Panc1 (cell line): ENCODE results near the gene NSMCE1. TPM values are rescaled to one million over a fixed set of nuclear protein-coding genes. Genes with fewer than 3 reads are reported as not detected.

Source experiments
- ATAC-seq: fragments of 200-7000 bp; cut with Tn5 transposase; 2 replicates; pipeline ENCODE4 v1.9.1; 2020; ENCODE audit warnings: mild to moderate bottlenecking, moderate library complexity
- BruUV-seq: library from RNA; stranded (reverse); fragments of 400-500 nt; replicated peaks from 2 replicates; lab custom pipeline; 2021; lab: Mats Ljungman, UMichigan
- CTCF ChIA-PET: fragments of 300-600 bp; sonication (Branson Sonifier 250); formaldehyde crosslinking; loops from one replicate; lab custom pipeline; 2022; ENCODE audit warnings: antibody characterized with exemption; lab: Charles Lee
- POLR2A ChIA-PET: fragments of 300-600 bp; sonication (Branson Sonifier 250); formaldehyde crosslinking; loops from one replicate; lab custom pipeline; 2022; ENCODE audit warnings: antibody characterized with exemption; lab: Charles Lee
- DNase-seq: peaks from one replicate; pipeline ENCODE4 v3.0.0-alpha.2; 2010; ENCODE audit warnings: low read depth, low spot score
- H3K27ac ChIP-seq: 2 replicates; pipeline ENCODE4 v1.5.1; 2011; ENCODE audit warnings: mild to moderate bottlenecking, low read length, inconsistent platforms
- H3K27me3 ChIP-seq: fragments of 200-500 bp; sonication (Bioruptor generic); 2 replicates; pipeline ENCODE4 v1.6.0; 2014; ENCODE audit warnings: low read length, inconsistent platforms; ENCODE audit not compliant: control insufficient read depth, insufficient read depth
- H3K36me3 ChIP-seq: fragments of 200-500 bp; sonication (Bioruptor generic); 2 replicates; pipeline ENCODE4 v1.5.1; 2014; ENCODE audit warnings: inconsistent platforms, mild to moderate bottlenecking, low read length, moderate library complexity; ENCODE audit not compliant: control insufficient read depth, insufficient read depth
- H3K4me1 ChIP-seq: 2 replicates; pipeline ENCODE4 v1.5.1; 2011; ENCODE audit warnings: inconsistent platforms, mild to moderate bottlenecking, low read length, moderate library complexity; ENCODE audit not compliant: control insufficient read depth, insufficient read depth
- H3K4me3 ChIP-seq, 2 experiments: 2 replicates each; pipeline ENCODE4 v1.5.1; 2011 to 2012; ENCODE audit warnings: low read depth in 2 of 2, low read length in 2 of 2, mild to moderate bottlenecking in 2 of 2, inconsistent platforms in 1 of 2, moderate library complexity in 1 of 2
- H3K9me3 ChIP-seq: fragments of 200-500 bp; sonication (Bioruptor generic); 2 replicates; pipeline ENCODE4 v1.5.1; 2014; ENCODE audit warnings: low read depth, mild to moderate bottlenecking, inconsistent platforms, low read length, moderate library complexity; ENCODE audit not compliant: control insufficient read depth, insufficient read depth
- CTCF ChIP-seq: fragments of 450-650 bp; IDR thresholded peaks from 2 replicates; pipeline ENCODE4 v1.5.1; 2017; ENCODE audit warnings: mild to moderate bottlenecking
- POLR2AphosphoS5 ChIP-seq: IDR thresholded peaks from 2 replicates; pipeline ENCODE4 v1.6.1; 2012; ENCODE audit warnings: mild to moderate bottlenecking, low read depth, low read length, moderate library complexity
- REST ChIP-seq, 2 experiments: IDR thresholded peaks; 2 replicates each; pipeline ENCODE4 v1.6.1; 2011 to 2012; ENCODE audit warnings: low read depth in 2 of 2, control low read depth in 1 of 2, low read length in 1 of 2, mild to moderate bottlenecking in 1 of 2, moderate library complexity in 1 of 2; ENCODE audit not compliant: insufficient read depth in 1 of 2
- SIN3A ChIP-seq: IDR thresholded peaks from 2 replicates; pipeline ENCODE4 v1.6.1; 2012; ENCODE audit warnings: low read depth, mild to moderate bottlenecking, low read length, moderate library complexity, borderline replicate concordance; ENCODE audit not compliant: insufficient read depth
- TCF7L2 ChIP-seq: IDR thresholded peaks from 2 replicates; pipeline ENCODE4 v1.6.1; 2011; ENCODE audit warnings: mild to moderate bottlenecking, low read depth, low read length, inconsistent platforms
- in situ Hi-C: cut with HindIII; loops from 2 replicates; pipeline ENCODE4 v1.10.0; 2016; ENCODE audit warnings: low sequenced_read_pairs, low pct_unique_long_range_greater_than_20kb
- intact Hi-C: fragments of 100-400 bp; cut with micrococcal nuclease; formaldehyde crosslinking; loops from one replicate; pipeline ENCODE4 v1.10.0; 2022; ENCODE audit not compliant: unreplicated experiment
- total RNA-seq: library from RNA; stranded (reverse); gene quantifications from one replicate; pipeline ENCODE4 v1.2.1, GENCODE V29; 2021; ENCODE audit not compliant: unreplicated experiment

Gene NSMCE1
- total RNA-seq, 1 experiment from 2014 or later = 48.2 TPM

GRCh38 chr16:27211026-27211425 is 57.5 kb downstream of the NSMCE1 start:
- in situ Hi-C loops (no loop called here), intact Hi-C loops (no loop called here)
- Histone ChIP-seq H3K9me3 (no peaks in the 10 kb centered on the region), H3K36me3 (no peaks in the 10 kb centered on the region), H3K4me3 (no peak overlapping the region), H3K27me3 (no peaks in the 10 kb centered on the region), H3K4me1 (no peaks in the 10 kb centered on the region), H3K27ac (no peak overlapping the region)
- POLR2A ChIA-PET = no interaction called here
- TF ChIP-seq CTCF (no peak), SIN3A (no peak), REST (IDR thresholded peaks at IDR 0.05; ENCODE audit: insufficient read depth in 1 of 2, low read depth in 2 of 2, low read length in 1 of 2) (no peak), POLR2AphosphoS5 (no peak), TCF7L2 (no peak)
- CTCF ChIA-PET = no interaction called here
- DNase-seq (no peak), ATAC-seq (no peak)
- no TSS peak for BruUV-seq

- ATAC-seq (no peak; the same call in 1 of the 2 replicates), DNase-seq (no peak)
- CTCF ChIA-PET = no interaction called here
- H3K4me3 ChIP-seq = no peak overlapping the region
- H3K9me3 ChIP-seq = no peaks in the 10 kb centered on the region
- no peak for TF ChIP-seq SIN3A
- TF ChIP-seq TCF7L2 = no peak
- no peak for TF ChIP-seq CTCF
- TF ChIP-seq REST (IDR thresholded peaks at IDR 0.05; ENCODE audit: insufficient read depth in 1 of 2, low read depth in 2 of 2, low read length in 1 of 2) = no peak
- TF ChIP-seq POLR2AphosphoS5 = no peak
- no peaks in the 10 kb centered on the region for H3K36me3 ChIP-seq
- BruUV-seq = no TSS peak
- H3K27ac ChIP-seq = no peak overlapping the region
- no peaks in the 10 kb centered on the region for H3K4me1 ChIP-seq
- in situ Hi-C loops = no loop called here
- H3K27me3 ChIP-seq = no peaks in the 10 kb centered on the region
- POLR2A ChIA-PET = no interaction called here
- intact Hi-C loops = no loop called here
Observed at GRCh38 chr16:27210174-27210573, 58.4 kb downstream of the NSMCE1 start.
